Inferior parietal cortex (tissue), 1 donor: ENCODE measurements around the gene TM4SF20.
"Not testable (repeated sequence)": the region's sequence is repeated elsewhere in the genome, so short reads cannot be mapped to it uniquely, and the experiment has no call there.

Source experiments
- DNase-seq: peaks from one replicate; pipeline ENCODE4 v3.0.0-alpha.2; 2016; ENCODE audit errors: extremely low spot score

The TM4SF20 gene

GRCh38 chr2:227398684-227399670 is 19.9 kb upstream of the TM4SF20 start:
- DNase-seq: no peak

GRCh38 chr2:227397562-227397961 is 18.5 kb upstream of the TM4SF20 start:
- DNase-seq: no peak

- DNase-seq: no peak
Measured at GRCh38 chr2:227395556-227395955, 16.4 kb upstream of the TM4SF20 start.

- no peak for DNase-seq
Measured at GRCh38 chr2:227394401-227394800, 15.3 kb upstream of the TM4SF20 start.

GRCh38 chr2:227390468-227391256 is 11.6 kb upstream of the TM4SF20 start:
- DNase-seq: no peak

- no peak for DNase-seq
Measured at GRCh38 chr2:227389661-227390060, 10.6 kb upstream of the TM4SF20 start.

- no peak for DNase-seq
Measured at GRCh38 chr2:227389231-227389630, 10.1 kb upstream of the TM4SF20 start.

- no peak for DNase-seq
Measured at GRCh38 chr2:227388537-227389011, 9.5 kb upstream of the TM4SF20 start.

- not testable (repeated sequence) for DNase-seq
Measured at GRCh38 chr2:227387583-227387982, 8.5 kb upstream of the TM4SF20 start, which contains the start of gene SCYGR1. TSS of gene SCYGR1 (minus strand) at chr2:227387949. CDS start at chr2:227387949, 0 bp downstream.

GRCh38 chr2:227386630-227387029 is 7.5 kb upstream of the TM4SF20 start:
- DNase-seq: no peak

GRCh38 chr2:227383686-227384085 is 4.6 kb upstream of the TM4SF20 start:
- no peak for DNase-seq

GRCh38 chr2:227382241-227382835 is 3.2 kb upstream of the TM4SF20 start:
- DNase-seq: not testable (repeated sequence)

- no peak for DNase-seq
Measured at GRCh38 chr2:227378371-227378782, 729 bp downstream of the TM4SF20 start.

- no peak for DNase-seq
Measured at GRCh38 chr2:227377467-227378351, 1.4 kb downstream of the TM4SF20 start.

- DNase-seq: no peak
Measured at GRCh38 chr2:227376656-227377396, 2.3 kb downstream of the TM4SF20 start.

GRCh38 chr2:227374158-227374557 is 4.9 kb downstream of the TM4SF20 start:
- DNase-seq: no peak

- no peak for DNase-seq
Measured at GRCh38 chr2:227373389-227373788, 5.7 kb downstream of the TM4SF20 start.

GRCh38 chr2:227370791-227371312 is 8.3 kb downstream of the TM4SF20 start:
- DNase-seq: no peak

GRCh38 chr2:227370092-227370491 is 9.0 kb downstream of the TM4SF20 start:
- DNase-seq: no peak

GRCh38 chr2:227368574-227368973 is 10.5 kb downstream of the TM4SF20 start:
- DNase-seq: no peak
